NCI-H1105 (cell line): Measurements from ENCODE around the gene F2RL3.
"Not testable (repeated sequence)": the region's sequence is repeated elsewhere in the genome, so short reads cannot be mapped to it uniquely, and the experiment has no call there.

Experiments
- DNase-seq: peaks from one replicate; lab custom pipeline; 2025; lab: John Stamatoyannopoulos, UW

The F2RL3 gene

GRCh38 chr19:16874978-16875299, 13.9 kb upstream of the F2RL3 start:
- DNase-seq: not testable (repeated sequence)

GRCh38 chr19:16875584-16876555, 12.9 kb upstream of the F2RL3 start:
- no peak for DNase-seq

GRCh38 chr19:16876904-16877361, 11.9 kb upstream of the F2RL3 start:
- no peak for DNase-seq

- DNase-seq: no peak
These were observed 11.2 kb upstream of the F2RL3 start for GRCh38 chr19:16877581-16877980.

- no peak for DNase-seq
These were observed 10.4 kb upstream of the F2RL3 start for GRCh38 chr19:16878181-16878965.

- no peak for DNase-seq
These were observed 7.8 kb upstream of the F2RL3 start for GRCh38 chr19:16880884-16881554.

DNA sequence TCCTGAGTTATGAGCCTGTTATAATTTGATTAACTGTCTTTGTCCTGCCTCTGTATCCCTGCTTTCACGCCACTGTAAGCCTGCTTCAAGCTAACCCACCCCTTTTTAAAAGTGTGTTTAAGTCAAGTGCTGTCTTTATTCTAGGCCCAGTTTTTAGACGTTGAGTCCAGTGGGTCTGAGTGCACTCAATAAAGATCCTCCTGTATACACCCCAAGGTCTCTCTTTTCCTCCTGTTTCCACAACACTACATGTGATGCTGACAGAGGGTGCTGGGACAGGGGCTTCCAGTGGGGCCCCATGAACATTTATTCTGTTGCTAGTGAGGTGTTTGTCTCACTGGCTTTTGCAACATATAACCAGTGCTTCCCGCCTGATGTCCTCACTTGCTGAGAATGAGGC, 6.7 kb upstream of the F2RL3 start:
- DNase-seq: no peak

GRCh38 chr19:16883522-16883921, 5.3 kb upstream of the F2RL3 start:
- no peak for DNase-seq

DNA sequence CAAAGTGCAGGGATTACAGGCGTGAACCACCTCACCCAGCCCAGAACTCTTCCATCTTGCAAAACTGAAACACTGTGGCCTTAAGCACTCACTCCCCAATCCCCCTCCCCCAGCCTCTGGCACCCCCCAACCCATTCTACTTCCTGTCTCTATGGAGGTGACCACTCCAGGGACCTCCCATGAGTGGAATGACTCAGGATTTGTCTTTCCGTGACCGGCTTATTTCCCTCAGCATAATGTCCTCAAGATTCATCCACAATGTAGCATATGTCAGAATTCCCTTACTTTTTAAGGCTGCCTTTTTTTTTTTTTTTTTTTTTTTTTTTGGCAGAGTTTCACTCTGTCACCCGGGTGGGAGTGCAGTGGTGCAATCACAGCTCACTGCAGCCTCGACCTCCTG, 3.6 kb upstream of the F2RL3 start:
- no peak for DNase-seq

- no peak for DNase-seq
These were observed 2.4 kb upstream of the F2RL3 start for GRCh38 chr19:16886305-16886880.

- no peak for DNase-seq
These were observed 1.2 kb upstream of the F2RL3 start for GRCh38 chr19:16887353-16888265.

DNA sequence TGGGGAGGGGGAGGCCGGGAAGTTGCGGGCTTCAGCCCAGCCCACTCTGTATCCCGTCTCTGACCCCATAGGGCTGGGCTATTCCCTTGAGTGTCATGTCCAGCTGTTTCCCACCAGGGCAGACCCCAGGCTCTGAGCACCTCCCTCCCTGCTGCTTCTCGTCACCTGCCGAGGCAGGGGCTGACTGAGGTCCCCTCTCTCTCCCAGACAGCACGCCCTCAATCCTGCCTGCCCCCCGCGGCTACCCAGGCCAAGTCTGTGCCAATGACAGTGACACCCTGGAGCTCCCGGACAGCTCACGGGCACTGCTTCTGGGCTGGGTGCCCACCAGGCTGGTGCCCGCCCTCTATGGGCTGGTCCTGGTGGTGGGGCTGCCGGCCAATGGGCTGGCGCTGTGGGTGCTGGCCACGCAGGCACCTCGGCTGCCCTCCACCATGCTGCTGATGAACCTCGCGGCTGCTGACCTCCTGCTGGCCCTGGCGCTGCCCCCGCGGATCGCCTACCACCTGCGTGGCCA, 625 bp downstream of the F2RL3 start:
- DNase-seq: no peak

GRCh38 chr19:16889883-16890460, 1.2 kb downstream of the F2RL3 start:
- DNase-seq: no peak

DNA sequence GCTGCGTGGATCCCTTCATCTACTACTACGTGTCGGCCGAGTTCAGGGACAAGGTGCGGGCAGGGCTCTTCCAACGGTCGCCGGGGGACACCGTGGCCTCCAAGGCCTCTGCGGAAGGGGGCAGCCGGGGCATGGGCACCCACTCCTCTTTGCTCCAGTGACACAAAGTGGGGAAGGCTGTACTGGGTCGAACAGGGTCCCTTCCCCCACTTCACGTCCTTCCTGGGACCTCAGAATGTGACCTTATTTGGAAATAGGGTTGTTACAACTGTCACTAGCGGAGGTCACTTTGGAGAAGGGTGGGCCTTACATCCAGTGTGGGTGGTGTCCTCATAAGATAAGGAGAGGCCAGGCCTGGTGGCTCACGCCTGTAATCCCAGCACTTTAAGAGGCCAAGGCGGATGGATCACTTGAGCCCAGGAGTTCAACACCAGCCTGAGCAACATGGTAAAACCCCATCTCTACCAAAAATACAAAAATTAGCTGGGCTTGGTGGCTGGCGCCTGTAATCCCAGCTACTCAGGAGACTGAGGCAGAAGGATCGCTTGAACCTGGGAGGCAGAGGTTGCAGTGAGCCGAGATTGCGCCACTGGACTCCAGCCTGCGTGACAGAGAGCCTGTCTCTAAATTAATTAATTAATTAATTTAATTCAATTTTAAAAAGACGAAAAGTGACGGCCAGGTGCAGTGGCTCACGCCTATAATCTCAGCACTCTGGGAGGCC, 1.8 kb downstream of the F2RL3 start:
- DNase-seq: no peak

- no peak for DNase-seq
These were observed 3.0 kb downstream of the F2RL3 start for GRCh38 chr19:16891696-16892382.

DNA sequence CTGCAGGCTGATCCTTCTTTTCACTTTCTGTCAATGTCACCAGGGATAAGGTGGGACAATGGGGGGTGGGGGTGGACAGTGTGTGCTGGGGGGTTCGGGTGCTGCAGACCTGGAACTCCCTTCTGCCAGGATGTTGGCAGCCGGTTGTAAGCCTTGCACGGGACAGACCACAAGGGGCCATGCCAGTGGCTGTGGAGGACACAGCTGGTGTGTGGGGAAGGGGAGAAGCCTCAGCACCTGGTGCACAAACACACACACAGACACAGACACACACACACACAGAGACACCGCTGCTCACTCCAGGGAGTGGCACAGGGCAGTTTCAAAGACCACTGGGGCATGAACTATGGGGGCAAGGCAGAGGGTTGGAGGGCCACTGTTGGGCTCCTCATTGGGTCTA, 3.6 kb downstream of the F2RL3 start:
- DNase-seq: no peak

DNA sequence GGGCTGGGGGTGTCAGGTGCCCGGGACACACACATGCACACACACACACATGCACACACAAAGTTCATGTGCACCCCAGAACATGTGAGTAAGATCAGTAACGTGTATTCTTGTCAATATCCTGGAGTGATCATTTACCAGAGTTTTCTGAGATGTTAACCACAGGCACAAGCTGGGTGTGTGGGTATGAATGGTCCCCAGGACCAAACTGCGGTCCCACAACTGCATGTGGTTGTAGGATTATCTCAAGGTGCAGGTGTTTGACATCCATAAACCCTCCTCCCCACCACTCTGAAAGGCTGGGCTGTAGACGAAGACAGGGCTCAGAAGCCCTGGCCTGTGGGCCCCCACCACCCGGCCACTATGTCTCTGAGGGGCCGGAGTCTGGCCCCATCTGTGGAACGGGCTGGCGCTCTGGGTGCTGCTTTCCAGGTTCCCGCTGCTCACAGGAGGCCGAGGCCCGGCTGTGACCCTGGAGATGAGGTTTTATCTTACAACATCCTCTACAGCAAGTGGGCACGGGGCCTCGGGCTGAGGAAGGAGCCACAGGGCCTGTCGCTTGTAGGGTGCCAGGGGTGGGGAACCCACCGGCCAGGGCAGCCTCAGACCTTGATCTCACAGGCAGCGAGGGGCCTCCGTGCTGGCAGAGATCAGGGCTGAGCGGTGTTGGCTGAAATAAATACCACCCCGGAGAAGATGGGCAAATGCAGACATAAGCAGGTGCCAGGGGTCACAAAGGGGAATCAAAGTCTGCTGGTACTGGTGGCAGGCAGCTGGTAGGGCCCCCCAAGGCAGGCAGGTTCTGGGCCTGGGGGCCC, 4.3 kb downstream of the F2RL3 start:
- no peak for DNase-seq

GRCh38 chr19:16893686-16893989, 4.8 kb downstream of the F2RL3 start:
- DNase-seq: no peak

- no peak for DNase-seq
These were observed 5.3 kb downstream of the F2RL3 start for GRCh38 chr19:16894080-16894479.
